Measurements from ENCODE around the gene CYFIP1.

The CYFIP1 gene

GRCh38 chr15:22890296-22890695 lies 89.9 kb downstream of the CYFIP1 start:
- no peak for DNase-seq (ENCODE audit: low read depth in 3 of 3)

GRCh38 chr15:22889146-22889818 lies 90.9 kb downstream of the CYFIP1 start:
- DNase-seq (ENCODE audit: low read depth in 3 of 3), result no peak

GRCh38 chr15:22888120-22888859 lies 91.9 kb downstream of the CYFIP1 start:
- no peak for DNase-seq (ENCODE audit: low read depth in 3 of 3)

- no peak for DNase-seq (ENCODE audit: low read depth in 3 of 3)
Observed at GRCh38 chr15:22887157-22887951, 92.8 kb downstream of the CYFIP1 start.

- DNase-seq (ENCODE audit: low read depth in 3 of 3), result no peak
Observed at GRCh38 chr15:22885120-22885519, 95.0 kb downstream of the CYFIP1 start.

- no peak for DNase-seq (ENCODE audit: low read depth in 3 of 3)
Observed at GRCh38 chr15:22884344-22884743, 95.8 kb downstream of the CYFIP1 start.

GRCh38 chr15:22883196-22883595 lies 97.0 kb downstream of the CYFIP1 start:
- no peak for DNase-seq (ENCODE audit: low read depth in 3 of 3)

- DNase-seq (ENCODE audit: low read depth in 3 of 3), result no peak
Observed at GRCh38 chr15:22881739-22882440, 98.3 kb downstream of the CYFIP1 start.

- DNase-seq (ENCODE audit: low read depth in 3 of 3), result no peak
Observed at GRCh38 chr15:22880981-22881738, 99.0 kb downstream of the CYFIP1 start.

- DNase-seq (ENCODE audit: low read depth in 3 of 3), result no peak
Observed at GRCh38 chr15:22880068-22880980, 99.8 kb downstream of the CYFIP1 start.

GRCh38 chr15:22878103-22878502 lies 102.1 kb downstream of the CYFIP1 start:
- no peak for DNase-seq (ENCODE audit: low read depth in 3 of 3)

- no peak for DNase-seq (ENCODE audit: low read depth in 3 of 3)
Observed at GRCh38 chr15:22877607-22878006, 102.6 kb downstream of the CYFIP1 start.

GRCh38 chr15:22877117-22877516 lies 103.1 kb downstream of the CYFIP1 start:
- DNase-seq (ENCODE audit: low read depth in 3 of 3), result no peak

GRCh38 chr15:22874966-22875365 lies 105.2 kb downstream of the CYFIP1 start:
- no peak for DNase-seq (ENCODE audit: low read depth in 3 of 3)

GRCh38 chr15:22874256-22874655 lies 105.9 kb downstream of the CYFIP1 start:
- DNase-seq (ENCODE audit: low read depth in 3 of 3), result no peak

- DNase-seq (ENCODE audit: low read depth in 3 of 3), result no peak
Observed at GRCh38 chr15:22873841-22874240, 106.3 kb downstream of the CYFIP1 start.

GRCh38 chr15:22872936-22873701 lies 107.0 kb downstream of the CYFIP1 start:
- DNase-seq (ENCODE audit: low read depth in 3 of 3), result no peak

GRCh38 chr15:22871481-22872086 lies 108.6 kb downstream of the CYFIP1 start:
- DNase-seq (ENCODE audit: low read depth in 3 of 3), result no peak

- DNase-seq (ENCODE audit: low read depth in 3 of 3), result no peak
Observed at GRCh38 chr15:22870865-22871264, 109.3 kb downstream of the CYFIP1 start.
